Measurements from ENCODE around the gene CHMP6.

Gene CHMP6

DNA sequence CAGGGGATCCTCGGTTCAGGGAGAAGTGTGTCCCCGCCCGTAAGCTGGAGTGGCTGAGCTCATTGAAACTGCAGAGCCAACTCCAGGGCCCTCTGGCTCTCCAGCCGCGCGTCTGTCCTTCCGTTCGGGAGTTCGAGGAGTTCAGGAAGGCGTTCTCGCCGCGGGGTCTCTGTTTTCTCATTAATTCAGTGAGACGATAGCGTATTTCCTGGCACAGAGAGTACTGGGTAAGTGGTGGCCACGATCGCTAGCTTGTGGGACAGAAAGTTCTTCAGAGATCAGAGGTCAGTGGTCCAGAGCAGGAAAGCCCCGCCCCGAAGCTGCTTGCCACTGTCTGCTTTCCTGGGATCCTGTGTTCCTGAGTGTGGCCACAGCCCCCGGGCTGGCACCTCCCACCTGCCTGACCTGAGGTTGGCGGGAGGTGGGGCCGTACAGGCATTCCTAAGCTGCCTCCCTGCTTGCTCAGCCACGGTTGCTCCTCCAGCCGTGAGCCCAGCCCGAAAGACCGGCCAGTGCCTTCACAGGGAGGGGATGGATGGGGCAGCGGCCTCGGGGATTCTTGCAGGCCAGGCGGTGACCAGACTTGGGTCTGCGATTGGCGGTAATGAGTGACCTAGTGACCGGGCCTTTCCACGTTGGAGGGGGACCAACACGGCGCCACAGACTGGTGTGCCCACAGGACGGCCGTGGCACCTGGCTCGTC is 52.2 kb downstream of the CHMP6 start:
- no peak for DNase-seq (ENCODE audit: low spot score)

DNA sequence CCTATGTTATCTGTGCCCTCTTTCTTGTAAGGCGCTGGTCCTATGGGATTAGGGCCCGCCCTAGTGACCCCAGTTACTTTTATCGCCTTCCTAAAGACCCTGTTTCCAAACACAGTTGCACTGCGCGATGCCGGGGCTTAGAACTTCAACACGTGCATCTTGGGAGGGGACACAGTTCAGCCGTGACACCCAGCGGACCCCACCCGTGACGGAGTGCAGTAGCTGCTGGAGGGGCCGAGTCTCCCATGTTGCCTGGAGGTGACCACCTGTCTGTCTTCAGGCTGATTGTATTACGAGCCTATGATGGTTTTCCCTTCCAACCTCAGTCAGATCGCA is 52.8 kb downstream of the CHMP6 start:
- DNase-seq (ENCODE audit: low spot score), result no peak

DNA sequence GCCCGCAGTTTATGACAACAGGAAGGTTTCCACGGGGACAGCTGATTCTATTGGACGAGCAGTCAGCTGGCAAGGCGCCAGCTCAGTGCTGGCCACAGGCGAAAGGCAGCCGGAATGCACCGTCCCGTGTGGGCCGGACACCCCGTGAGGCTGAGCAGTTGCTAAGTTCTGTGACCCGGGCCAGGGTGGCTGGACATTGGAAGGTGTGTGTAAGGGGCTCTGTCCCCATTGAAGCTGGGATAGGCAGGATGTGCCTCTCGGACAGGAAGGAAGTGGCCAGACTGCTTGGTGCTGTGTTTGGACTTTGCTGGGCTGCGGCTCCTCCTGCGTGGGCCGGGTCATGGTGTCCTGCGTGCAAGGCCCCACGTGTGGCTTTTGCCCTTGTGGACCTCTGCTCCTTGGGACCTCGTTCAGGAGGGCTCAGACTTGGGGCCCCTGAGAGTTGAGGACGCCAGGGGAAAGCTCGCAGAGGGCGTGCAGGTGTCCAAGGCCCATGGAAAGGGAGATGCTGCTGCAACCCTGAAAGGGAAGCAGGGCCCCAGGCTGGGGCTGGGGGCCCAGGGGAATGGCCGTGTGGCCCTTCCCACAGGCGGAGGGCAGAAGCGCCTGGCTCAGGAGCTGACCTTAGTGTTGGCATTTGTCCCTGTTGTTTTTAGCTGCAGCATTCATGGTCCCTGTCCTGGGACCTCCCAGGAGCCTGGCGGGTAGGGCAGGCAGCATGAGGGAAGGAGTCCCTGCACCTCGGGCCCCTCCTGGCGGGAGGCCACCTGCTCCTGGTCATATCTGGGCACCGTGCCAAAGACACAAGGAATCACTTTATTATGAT is 53.3 kb downstream of the CHMP6 start:
- no peak for DNase-seq (ENCODE audit: low spot score)

DNA sequence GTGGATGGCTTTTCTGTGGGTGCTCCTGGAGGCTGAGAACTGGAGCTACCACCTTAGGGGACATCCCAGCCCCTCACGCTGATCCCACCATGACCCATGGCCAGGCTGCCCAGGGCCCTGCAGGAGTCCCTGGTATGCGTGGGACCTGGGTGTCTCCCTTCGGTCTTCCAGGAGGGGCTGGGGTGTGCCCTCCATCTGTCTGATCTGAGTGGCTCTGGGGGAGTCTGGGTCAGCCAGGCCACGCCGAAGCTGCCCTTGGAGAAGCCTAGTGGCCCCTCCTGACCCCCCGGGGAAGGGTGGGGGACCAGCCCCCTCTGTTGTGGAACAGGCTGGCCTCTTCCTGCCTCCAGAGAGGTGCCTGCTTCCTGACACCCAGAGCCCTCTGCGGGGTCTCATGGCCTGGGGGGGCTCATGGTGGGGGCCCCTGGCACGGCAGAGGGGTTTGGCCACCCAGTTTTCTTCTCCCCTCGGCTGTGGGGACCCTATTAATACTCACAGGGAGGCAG is 54.0 kb downstream of the CHMP6 start:
- no peak for DNase-seq (ENCODE audit: low spot score)

DNA sequence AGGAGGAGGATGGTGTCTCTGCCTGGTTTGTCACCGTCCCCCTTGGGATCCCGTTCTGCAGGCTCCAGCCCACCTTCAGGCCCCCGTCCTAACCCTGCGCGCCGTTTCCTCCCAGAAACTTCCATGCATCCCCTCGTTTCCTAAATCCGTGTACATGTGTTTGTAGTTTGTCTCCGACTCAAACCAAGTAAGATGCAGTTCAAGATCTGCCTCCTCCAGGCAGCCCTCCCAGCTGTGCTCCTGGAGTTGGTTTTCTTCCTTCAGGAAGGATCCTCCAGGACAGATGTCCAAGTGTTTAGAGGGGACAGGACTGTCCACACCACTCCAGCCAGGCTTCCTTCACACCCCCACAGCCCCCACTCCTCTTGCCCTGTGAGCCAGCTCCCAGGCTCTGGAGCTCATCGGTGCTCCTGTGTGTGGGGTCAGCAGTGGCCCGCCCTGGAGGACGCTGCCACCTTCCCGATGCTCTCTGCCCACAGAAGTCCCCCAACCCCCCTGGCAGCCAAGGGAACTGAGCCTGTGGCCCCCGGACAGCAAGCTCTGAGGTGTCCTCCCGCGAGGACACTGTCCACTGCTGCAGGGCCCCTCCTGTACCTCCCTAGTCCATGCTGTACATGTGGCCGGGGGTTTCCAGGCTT is 54.6 kb downstream of the CHMP6 start:
- DNase-seq (ENCODE audit: low spot score), result no peak

DNA sequence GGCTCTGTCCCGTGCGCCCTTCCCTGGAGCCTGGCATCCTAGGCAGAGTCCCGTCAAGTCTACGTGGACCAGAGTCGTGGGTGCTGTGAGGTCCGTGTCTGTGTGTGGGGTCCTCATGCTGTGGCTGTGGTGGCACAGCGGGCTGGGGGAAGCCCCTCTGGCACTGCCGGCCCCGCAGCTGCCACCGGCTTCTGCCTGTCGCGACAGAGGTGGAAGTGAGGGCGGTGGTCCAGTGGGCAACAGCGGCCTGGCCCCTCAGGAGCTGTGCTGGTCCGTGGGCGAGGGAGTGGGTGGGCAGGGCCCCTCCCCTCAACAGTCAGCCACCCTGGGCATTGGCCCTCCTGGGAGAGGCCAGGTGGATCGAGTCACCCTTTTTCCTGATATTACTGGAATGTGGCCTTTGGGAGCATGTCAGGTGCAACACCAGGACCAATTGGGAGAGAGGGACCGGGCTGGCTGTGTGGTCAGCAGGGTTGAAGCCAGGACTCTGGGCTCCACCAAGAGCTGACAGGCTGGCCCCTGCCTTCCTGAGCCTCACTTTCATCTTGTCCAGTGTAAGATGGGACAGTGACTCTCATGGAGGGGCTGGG is 55.2 kb downstream of the CHMP6 start:
- no peak for DNase-seq (ENCODE audit: low spot score)

DNA sequence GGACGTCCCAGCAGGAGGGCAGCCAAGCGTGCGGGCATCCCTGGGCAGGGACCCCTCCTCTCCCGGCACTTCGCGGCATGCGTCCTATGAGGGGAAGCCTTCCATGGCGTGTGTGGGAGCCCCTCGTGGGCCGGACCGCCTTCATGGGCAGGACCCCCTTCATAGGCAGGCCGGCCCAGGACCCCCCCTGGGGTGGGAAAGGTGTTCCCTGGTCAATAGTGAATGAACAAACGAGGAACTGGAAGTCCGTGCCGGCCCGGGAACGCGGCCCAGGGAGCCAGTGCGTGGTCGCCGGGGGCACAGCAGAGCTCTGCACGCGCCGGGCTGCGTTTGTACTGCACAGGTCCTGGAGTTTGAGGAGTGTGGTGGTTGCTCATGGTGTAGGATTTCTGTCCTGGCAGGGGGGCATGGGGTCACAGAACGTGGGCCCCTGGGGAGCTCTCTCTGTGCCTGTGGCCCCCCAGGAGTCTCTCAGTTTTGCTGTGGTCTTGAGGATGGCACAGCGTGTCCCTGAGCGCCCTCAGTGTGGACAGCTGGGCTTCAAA is 57.3 kb downstream of the CHMP6 start:
- no peak for DNase-seq (ENCODE audit: low spot score)

DNA sequence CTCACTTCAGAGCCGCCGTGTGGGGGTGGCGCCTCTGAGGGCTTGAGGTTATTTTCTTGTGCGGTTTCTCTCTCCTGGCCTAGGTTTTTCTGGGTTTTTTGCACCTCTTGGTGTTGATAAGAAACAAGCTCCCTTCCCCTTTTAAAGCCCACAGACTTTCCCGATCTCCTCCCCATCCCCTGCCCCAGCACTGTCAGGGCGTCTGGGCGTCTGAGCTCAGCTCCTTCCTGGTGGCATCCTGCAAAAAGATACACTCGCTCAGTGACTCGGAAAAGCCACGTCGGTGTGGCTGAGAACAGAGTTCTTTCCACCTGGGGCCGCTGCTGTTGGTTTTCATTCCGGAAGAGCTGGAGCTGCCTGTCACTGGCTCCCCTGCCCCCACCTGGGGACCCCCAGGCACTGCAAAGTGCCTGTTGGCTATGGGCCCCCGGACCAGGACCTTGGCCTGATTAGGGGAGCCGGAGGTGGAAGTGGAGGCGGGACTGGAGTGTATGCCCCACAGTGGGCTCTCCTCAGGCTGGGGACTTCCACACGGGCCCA is 57.8 kb downstream of the CHMP6 start:
- no peak for DNase-seq (ENCODE audit: low spot score)
